Anterior cingulate cortex (tissue), 58 donors: ENCODE results near the gene PRTG.

Experiments used
- DNase-seq, 58 donors: peaks; one replicate each; lab custom pipeline; 2025; lab: John Stamatoyannopoulos, UW

The PRTG gene

GRCh38 chr15:55576943-55577342, 166.0 kb downstream of the PRTG start:
- no peak for DNase-seq

- DNase-seq, result no peak
Measured at GRCh38 chr15:55574096-55574495, 168.9 kb downstream of the PRTG start.

GRCh38 chr15:55573224-55573623, 169.7 kb downstream of the PRTG start:
- no peak for DNase-seq

- no peak for DNase-seq
Measured at GRCh38 chr15:55564347-55565145, 178.4 kb downstream of the PRTG start.

DNA sequence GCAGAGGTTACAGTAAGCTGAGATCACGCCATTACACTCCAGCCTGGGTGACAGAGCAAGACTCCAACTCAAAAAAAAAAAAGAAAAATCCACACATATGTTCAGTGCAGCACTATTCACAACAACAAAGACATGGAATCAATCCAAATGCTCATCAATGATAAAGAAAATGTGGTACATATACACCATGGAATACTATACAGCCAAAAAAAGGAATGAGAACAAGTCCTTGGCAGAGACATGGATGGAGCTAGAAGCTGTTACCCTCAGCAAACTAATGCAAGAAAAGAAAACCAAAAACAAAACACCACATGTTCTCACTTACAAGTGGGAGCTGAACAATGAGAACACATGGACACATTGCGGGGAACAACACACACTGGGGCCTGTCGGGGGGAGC, 180.4 kb downstream of the PRTG start:
- DNase-seq, result no peak
